Activated CD4-positive, alpha-beta T cell treated with anti-CD3 and anti-CD28 coated beads for 4 hours (primary cell): ENCODE results near the gene CCND3.
"Not testable (repeated sequence)": the region's sequence is repeated elsewhere in the genome, so short reads cannot be mapped to it uniquely, and the experiment has no call there.

Source experiments
- DNase-seq, 2 donors: peaks; one replicate each; pipeline ENCODE4 v3.0.0-alpha.2; 2020

Gene CCND3

DNA sequence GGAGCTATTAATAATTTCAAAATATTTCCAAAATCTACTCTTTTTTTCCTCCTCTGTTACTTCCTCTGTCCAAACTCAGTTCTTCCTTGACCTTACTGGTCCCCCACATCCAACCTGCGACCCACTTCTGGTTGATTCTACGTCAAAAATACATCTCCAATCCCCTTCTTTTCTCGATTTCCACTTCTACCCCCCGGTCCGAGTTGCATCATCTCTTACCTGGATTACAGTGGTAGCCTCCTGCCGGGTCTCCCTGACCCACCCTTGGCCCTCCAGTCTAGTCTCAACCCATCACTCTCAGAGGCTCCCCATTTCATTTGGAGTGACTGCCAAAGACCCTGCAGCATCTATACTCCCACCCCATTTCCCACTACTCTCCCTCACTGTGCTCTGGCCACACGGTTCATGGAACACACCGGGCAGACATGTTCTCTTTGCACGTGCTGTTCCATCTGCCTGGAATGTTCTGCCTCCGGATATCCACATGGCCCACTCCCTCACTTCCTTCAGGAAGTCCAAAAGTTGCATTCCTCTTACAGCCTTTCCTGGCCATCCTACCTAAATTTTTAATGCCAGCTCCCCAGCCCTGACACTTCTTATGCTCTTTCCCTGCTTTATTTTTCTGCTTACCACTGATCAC is 6.1 kb upstream of the CCND3 start:
- no peak for DNase-seq

DNA sequence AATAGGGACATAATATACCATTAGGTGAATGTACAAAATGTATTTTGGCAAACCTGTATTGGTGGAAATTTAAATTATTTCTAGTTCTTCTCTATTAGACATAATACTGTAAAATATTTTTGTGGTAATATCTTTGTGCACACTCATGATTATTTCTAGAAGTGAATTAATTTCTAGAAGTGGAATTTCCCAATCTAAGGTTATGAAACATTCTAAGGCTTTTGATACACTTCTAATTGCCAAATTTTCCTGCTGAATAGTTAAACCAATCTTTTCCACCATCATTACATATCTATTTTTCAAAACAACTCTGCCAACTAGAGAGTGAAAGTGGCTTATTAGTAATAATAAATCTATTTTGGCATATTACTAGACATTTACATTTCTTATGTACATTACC is 1.8 kb upstream of the CCND3 start:
- DNase-seq: no peak

GRCh38 chr6:41942882-41943281 is 1.3 kb upstream of the CCND3 start:
- DNase-seq: not testable (repeated sequence)

- DNase-seq: peak in 1 of 2 donors; percentile 42
Observed at GRCh38 chr6:41942067-41942851, 651 bp upstream of the CCND3 start.

GRCh38 chr6:41940759-41941279 is 789 bp downstream of the CCND3 start:
- DNase-seq: peak; percentile 41 to 49

DNA sequence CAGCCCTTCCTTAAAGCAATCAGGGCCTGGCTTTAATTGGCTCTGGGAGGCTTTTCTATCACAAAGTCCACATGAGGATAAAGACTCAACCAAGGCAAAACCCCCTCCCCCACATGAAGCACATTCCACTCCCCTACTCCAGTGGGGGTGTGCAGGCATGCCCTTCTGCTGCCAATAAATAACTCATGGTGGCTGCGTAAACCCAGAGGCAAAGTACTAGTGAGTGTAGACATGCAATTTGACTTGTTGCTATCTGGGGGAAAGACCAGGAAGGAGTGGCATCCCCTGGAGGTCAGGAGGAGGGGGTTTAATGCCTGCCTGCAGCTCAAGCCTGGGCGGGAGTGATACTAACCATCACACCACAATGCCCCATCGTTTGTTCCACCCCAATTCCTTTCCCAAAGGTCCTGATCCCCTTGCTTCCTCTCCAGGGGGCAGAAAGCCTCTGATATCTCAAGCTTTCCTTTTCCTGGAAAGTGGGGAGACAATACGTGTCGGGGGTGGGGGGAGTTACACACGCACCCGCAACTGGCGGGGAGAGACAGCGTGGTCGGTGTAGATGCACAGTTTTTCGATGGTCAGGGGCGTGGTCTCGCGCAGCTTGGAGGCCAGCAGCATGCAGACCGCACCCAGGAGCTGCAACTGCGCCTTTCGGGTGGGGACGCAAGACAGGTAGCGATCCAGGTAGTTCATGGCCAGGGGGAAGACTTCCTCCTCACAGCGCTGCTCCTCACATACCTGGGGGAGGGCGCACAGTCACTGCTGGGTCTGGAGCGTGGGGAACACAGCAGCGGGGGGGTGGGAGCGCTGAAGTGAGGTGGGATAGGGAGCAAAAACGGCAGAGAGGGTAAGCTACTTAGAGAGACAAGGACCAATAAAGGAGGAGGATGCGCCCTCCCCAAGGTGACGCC is 1.5 kb downstream of the CCND3 start:
- DNase-seq: peak in 1 of 2 donors; percentile 7

GRCh38 chr6:41939176-41939847 is 2.3 kb downstream of the CCND3 start:
- peak in 1 of 2 donors; percentile 28 for DNase-seq

- DNase-seq: no peak
Observed at GRCh38 chr6:41938590-41939175, 2.9 kb downstream of the CCND3 start.

GRCh38 chr6:41937861-41938574 is 3.6 kb downstream of the CCND3 start:
- DNase-seq: peak; percentile 35 to 41

GRCh38 chr6:41937472-41937860 is 4.1 kb downstream of the CCND3 start:
- DNase-seq: no peak

DNA sequence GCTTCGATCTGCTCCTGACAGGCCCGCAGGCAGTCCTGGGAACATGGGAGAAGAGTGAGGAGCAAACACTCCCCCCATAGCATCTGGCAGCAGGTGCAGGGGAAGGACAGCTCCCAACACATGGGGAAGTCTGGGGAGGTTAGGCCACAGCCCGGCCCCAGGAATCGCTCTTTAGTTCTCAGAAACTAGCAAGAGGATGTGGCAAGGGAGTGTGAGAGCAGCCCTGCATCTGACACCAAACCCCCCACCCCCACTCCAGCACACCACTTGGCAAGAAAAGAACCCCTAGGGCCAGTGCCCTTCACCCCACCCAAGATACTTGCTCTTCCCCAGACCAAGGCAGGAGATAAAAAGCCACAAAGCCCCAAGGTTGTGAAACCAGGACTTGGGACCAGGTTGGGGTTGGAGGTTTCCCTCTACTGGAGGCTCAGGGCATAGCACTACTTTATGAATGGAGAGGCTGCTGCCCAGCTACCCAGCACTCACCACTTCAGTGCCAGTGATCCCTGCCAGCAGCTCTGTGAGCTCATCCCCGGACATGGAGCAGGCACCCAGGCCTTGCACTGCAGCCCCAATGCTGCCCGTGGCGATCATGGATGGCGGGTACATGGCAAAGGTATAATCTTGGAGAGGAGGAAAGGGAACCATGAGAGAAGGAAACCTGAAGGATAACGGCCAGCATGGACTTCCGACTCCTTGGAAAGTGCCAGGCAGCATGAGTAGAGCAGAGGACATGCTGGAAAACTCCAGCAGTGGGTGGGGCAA is 5.4 kb downstream of the CCND3 start:
- DNase-seq: peak; percentile 61 to 64

- DNase-seq: no peak
Observed at GRCh38 chr6:41935685-41936072, 5.9 kb downstream of the CCND3 start.

- DNase-seq: no peak
Observed at GRCh38 chr6:41935193-41935574, 6.4 kb downstream of the CCND3 start.

- no peak for DNase-seq
Observed at GRCh38 chr6:41934278-41935192, 7.1 kb downstream of the CCND3 start.

GRCh38 chr6:41932378-41932777 is 9.2 kb downstream of the CCND3 start:
- DNase-seq: no peak

DNA sequence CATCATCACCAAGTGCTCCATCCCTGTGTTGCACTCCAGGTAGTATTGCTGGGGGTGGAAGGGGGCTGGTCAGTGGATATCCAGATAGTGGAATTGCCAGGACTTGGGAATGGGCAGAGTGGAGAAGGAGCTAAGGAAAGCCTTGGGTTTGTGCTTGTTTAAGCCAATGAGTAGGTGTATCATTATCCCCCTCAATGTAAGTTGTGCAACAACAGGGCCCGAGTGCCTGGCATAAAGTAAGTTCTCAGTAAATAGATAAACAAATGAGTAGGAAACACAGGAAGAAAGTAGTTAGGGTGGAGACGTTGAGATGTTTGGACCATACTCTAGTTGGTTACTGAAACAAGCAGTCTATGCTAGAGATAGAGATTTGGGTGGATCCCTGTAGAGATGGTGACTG is 9.8 kb downstream of the CCND3 start:
- no peak for DNase-seq

DNA sequence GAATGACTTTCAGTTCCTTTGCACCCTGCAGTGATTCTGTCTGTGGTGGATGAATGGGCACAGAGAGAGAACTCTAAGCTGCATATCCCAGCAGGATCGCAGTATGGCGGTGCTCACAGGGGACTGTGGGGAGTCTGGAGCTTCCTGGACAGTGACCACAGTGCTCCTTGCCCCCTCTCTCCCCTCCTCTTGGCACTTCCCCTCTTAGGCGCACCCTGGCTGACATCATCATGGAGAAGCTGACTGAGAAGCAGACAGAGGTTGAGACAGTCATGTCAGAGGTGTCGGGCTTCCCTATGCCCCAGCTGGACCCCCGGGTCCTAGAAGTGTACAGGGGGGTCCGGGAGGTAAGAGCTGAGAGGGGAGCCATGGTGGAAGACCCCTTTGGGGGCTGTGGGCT is 11.7 kb downstream of the CCND3 start:
- no peak for DNase-seq

DNA sequence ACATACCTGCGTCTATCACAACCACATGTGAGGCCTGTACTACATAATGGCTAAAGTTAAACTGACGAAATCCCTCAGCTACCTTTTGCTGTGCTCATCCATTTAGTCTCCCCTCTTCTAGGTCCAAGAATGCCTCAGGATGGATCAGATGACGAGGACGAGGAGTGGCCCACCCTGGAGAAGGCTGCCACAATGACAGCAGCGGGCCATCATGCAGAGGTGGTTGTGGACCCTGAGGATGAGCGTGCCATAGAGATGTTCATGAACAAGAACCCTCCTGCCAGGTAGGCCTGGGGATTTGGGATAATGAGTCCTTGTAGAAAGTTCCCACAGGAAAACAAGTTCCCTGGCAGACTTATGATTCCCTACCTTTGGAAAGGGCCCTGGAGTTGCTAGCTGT is 14.4 kb downstream of the CCND3 start:
- DNase-seq: no peak

- DNase-seq: no peak
Observed at GRCh38 chr6:41922154-41922553, 19.5 kb downstream of the CCND3 start.

GRCh38 chr6:41921712-41921998 is 20.0 kb downstream of the CCND3 start:
- no peak for DNase-seq
